ENCODE data around the gene TAAR6. TPM values are rescaled to one million over a fixed set of nuclear protein-coding genes. Genes with fewer than 3 reads are reported as not detected.

TAAR6 gene
- total and polyA plus RNA-seq, 10 donors: not detected

DNA sequence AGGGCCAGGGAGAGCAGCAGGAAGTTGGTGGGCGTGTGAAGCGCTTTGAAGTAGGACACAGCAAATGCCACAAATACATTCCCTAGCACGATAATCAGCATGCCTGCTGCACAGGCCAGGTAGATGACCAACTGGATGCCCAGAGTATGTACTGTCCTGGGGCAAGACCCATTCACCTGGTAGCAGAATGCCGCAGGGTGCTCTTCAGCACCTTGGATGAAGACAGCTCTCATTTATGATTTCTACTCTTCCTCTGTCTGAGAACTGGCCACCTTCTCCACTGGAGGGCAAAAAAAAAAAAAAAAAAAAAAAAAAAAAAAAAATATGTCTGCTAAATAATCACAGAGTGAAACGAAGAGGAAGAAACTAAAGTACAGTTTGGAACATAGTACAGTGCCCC lies 19.3 kb downstream of the TAAR6 start, which contains the start of gene TAAR5:
TSS of gene TAAR5 (minus strand) at position 288 of the 400 bp plus-strand sequence. CDS start at position 233, 55 bp downstream.
- H3K4me3 ChIP-seq: no peak within 1 kb of the TSS
- peaks cover 0 to 12% (median 0%) of the 10 kb centered on the region in 6 donors for H3K4me1 ChIP-seq
- TF ChIP-seq, protein P1, sequence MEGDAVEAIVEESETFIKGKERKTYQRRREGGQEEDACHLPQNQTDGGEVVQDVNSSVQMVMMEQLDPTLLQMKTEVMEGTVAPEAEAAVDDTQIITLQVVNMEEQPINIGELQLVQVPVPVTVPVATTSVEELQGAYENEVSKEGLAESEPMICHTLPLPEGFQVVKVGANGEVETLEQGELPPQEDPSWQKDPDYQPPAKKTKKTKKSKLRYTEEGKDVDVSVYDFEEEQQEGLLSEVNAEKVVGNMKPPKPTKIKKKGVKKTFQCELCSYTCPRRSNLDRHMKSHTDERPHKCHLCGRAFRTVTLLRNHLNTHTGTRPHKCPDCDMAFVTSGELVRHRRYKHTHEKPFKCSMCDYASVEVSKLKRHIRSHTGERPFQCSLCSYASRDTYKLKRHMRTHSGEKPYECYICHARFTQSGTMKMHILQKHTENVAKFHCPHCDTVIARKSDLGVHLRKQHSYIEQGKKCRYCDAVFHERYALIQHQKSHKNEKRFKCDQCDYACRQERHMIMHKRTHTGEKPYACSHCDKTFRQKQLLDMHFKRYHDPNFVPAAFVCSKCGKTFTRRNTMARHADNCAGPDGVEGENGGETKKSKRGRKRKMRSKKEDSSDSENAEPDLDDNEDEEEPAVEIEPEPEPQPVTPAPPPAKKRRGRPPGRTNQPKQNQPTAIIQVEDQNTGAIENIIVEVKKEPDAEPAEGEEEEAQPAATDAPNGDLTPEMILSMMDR (IDR thresholded peaks at IDR 0.05 in 8 of 11, conservative IDR thresholded peaks at IDR 0.05 in 3 of 11): no peak
- TF ChIP-seq POLR2A (IDR thresholded peaks at IDR 0.05) (no peak), POLR2AphosphoS5 (IDR thresholded peaks at IDR 0.05) (no peak)
- no peak for DNase-seq
- H3K27ac ChIP-seq: peak within 1 kb of the TSS in 2 of 8 donors; percentile 45 to 68
- 76 to 85% (median 82%) methylated on average over 5 of the region's 5 CpGs for WGBS, 5 donors
- H3K27me3 ChIP-seq (replicated peaks in 1 of 7): no peaks in the 10 kb centered on the region
- H3K9me3 ChIP-seq: no peaks in the 10 kb centered on the region
- H3K36me3 ChIP-seq: no peaks in the 10 kb centered on the region
- intact Hi-C loops (cut with DNase I; ENCODE audit: low total_unique reads): no loop called here

DNA sequence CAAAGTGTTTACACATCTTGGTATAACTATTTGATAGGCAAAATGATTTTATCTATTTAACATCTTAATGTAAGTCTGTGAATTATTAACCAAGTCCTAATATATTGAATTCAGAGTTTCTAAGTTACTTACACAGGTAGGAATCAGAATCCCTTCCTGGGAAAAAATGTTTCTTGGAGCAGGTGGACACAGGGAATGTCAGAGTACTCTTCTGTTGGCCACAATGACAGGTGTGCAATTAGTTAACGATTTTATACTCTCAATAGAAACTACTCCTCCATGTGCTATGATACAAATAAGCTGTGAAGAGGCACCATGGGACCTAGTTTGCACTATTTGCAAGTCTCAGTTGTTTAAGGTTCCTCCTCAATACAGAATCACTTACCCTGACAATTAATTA lies 20.2 kb downstream of the TAAR6 start:
- peaks cover 0 to 12% (median 0%) of the 10 kb centered on the region in 6 donors for H3K4me1 ChIP-seq
- H3K9me3 ChIP-seq: no peaks in the 10 kb centered on the region
- TF ChIP-seq, protein P1 (IDR thresholded peaks at IDR 0.05 in 8 of 11, conservative IDR thresholded peaks at IDR 0.05 in 3 of 11): no peak
- TF ChIP-seq POLR2AphosphoS5 (IDR thresholded peaks at IDR 0.05) (no peak), POLR2A (IDR thresholded peaks at IDR 0.05) (no peak)
- WGBS, 5 donors: 76 to 91% (median 86%) methylated on average over 1 of the region's 1 CpG
- H3K4me3 ChIP-seq: no peak overlapping the region
- no peaks in the 10 kb centered on the region for H3K27me3 ChIP-seq (replicated peaks in 1 of 7)
- no peaks in the 10 kb centered on the region for H3K36me3 ChIP-seq
- DNase-seq: no peak
- intact Hi-C loops (cut with DNase I; ENCODE audit: low total_unique reads): no loop called here
- H3K27ac ChIP-seq: no peak overlapping the region

DNA sequence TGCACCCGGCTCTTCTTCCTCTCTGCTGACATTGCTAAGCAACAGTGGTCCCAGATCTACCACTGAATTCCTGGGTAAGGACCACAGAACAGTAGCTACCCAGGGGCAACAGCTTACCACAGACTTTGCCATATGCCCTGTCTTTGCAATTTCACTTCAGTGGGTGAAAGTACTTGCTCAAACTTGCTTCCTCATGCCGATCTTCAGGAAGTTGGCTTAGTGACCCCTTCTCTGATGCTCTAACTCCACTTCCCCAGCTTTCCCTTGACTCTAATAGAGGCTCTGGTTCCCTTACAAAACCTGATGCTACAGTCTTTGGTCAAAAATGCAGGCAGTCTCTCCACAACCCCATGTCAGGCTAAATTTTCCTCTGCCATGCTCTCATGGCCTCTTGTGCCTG lies 22.7 kb downstream of the TAAR6 start:
- intact Hi-C loops (cut with DNase I; ENCODE audit: low total_unique reads): no loop called here
- Histone ChIP-seq H3K36me3 (no peaks in the 10 kb centered on the region), H3K27ac (peak overlapping the region in 4 of 8 donors; percentile 33 to 76 (median 58)), H3K4me3 (no peak overlapping the region), H3K9me3 (no peaks in the 10 kb centered on the region), H3K27me3 (replicated peaks in 1 of 7) (no peaks in the 10 kb centered on the region), H3K4me1 (peaks cover 0 to 9% (median 0%) of the 10 kb centered on the region in 6 donors)
- no peak for DNase-seq
- TF ChIP-seq POLR2AphosphoS5 (IDR thresholded peaks at IDR 0.05): no peak
- no peak for TF ChIP-seq POLR2A (IDR thresholded peaks at IDR 0.05)
- TF ChIP-seq, protein P1 (IDR thresholded peaks at IDR 0.05 in 8 of 11, conservative IDR thresholded peaks at IDR 0.05 in 3 of 11): no peak
- WGBS, 5 donors: 24 to 46% (median 32%) methylated on average over 2 of the region's 2 CpGs

DNA sequence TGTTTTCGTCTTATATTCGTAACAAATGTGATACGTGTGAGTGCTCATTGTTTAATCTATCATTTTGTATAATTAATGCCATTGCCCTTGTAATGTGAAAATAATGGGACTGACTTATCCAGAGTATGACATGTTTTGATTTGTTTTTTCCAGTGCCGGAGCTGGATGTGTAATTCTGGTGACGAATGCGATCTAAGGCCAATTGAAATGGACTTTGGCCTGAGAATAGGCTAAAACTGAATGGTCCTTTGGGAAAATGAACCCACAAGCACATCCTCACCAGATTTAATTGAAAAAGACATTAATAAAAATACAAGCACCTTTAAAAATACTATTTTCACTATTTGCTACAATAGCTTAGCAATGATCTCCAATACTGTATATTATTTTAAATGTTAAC lies 26.1 kb downstream of the TAAR6 start:
- intact Hi-C loops (cut with DNase I; ENCODE audit: low total_unique reads): no loop called here
- TF ChIP-seq POLR2A (IDR thresholded peaks at IDR 0.05): no peak
- TF ChIP-seq POLR2AphosphoS5 (IDR thresholded peaks at IDR 0.05): no peak
- TF ChIP-seq, protein P1 (IDR thresholded peaks at IDR 0.05 in 8 of 11, conservative IDR thresholded peaks at IDR 0.05 in 3 of 11): no peak
- no peak for DNase-seq
- no peaks in the 10 kb centered on the region for H3K36me3 ChIP-seq
- H3K27ac ChIP-seq: no peak overlapping the region
- no peak overlapping the region for H3K4me3 ChIP-seq
- peaks cover 0 to 13% (median 0%) of the 10 kb centered on the region in 7 donors for H3K27me3 ChIP-seq (replicated peaks in 1 of 7)
- H3K4me1 ChIP-seq: peaks cover 0 to 9% (median 0%) of the 10 kb centered on the region in 6 donors
- H3K9me3 ChIP-seq: no peaks in the 10 kb centered on the region
- WGBS, 5 donors: 73 to 91% (median 86%) methylated on average over 6 of the region's 6 CpGs
